ENCODE results near the gene HPS1.

HPS1 gene

DNA sequence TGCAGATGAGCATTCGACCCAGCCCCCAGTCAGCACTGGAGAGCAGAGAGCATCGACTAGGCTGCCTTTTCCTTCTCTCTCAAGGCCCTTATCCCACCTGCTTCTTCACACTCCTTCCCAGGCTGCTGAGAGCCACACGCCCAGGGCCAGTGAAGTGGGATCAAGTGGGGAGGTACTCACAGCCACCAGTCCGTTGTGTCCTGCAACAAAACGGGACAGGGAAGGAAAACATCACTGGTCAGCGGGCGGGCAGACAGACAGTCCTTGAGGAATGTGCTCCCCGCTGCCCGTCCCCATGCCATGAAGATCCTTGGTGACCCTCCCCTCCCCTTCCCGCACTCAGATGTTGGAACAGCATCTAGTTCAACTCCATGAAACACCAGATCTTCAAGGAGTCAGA lies 36.0 kb downstream of the HPS1 start:
- no peak for DNase-seq

DNA sequence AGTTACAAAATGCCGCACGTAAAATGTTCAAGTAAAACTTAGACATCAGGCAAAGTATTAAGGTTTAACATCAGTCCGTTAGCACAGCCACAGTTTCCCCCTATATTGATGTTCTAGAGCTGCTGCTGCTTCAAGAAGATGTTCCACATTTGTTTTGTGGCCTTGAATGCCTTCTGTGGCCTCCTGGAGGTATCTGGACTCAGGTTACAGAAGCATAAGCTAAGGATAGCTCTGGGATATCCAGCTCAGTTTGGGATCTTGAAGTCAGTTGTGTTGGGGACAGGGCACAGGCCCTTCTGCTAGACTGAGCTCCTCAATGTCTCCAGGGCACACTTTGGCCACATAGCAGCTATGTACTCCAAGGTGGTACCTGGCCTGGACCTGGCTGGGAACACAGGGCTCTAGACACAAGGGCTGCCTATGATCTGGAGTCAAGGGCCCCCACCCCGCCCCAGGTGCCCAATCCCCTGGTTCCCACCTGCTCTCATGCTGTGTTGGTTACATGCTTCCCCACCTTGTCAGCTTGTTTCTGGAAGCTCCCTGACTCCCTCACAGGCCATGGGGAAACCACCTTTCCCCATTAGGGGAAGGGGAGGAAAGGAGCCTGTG lies 36.5 kb downstream of the HPS1 start:
- no peak for DNase-seq

GRCh38 chr10:98408799-98409198 lies 37.9 kb downstream of the HPS1 start:
- DNase-seq: no peak

DNA sequence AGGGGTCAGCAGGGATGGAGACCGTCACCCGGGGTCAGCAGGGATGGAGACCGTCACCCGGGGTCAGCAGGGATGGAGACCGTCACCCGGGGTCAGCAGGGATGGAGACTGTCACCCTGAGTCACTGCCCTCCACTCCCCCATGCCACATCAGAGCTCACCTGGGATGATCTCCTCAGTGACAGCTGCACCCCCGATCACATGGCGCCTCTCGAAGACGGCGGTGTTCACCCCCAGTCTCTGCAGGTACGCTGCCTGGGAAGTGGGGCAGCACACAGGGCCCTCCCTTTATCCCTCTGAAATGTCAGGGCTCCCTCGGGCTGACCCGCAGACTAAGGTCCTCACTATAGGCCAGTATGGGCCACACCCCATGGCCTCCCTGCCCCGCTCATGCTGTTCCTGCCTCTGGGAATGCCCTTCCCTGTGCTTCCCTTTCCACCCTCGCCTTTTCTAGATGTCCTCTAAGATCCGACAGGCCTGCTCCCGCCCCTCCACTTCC lies 38.9 kb downstream of the HPS1 start:
- DNase-seq: no peak

- no peak for DNase-seq
Measured at GRCh38 chr10:98407017-98407743, 39.6 kb downstream of the HPS1 start.

DNA sequence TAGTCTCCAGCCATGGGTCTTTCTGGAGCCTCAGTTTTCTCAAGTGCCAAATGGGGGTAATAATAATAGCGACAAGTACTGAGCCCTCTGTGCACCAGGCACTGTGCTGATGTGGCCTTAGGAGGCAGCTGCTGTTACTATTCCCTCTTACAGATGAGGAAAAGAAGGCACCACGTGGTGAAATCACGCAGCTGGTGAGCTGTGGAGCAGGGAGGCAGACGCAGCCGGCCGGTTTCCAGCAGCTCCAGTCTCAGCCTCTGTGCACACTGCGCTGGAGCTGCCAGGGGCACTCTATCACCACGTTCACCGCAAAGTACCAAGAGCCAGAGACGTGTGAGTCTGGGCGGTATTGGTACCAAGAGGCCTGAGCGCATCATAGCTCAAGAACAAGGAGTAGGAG lies 41.3 kb downstream of the HPS1 start:
- DNase-seq: no peak

- DNase-seq: no peak
Measured at GRCh38 chr10:98404571-98405359, 42.0 kb downstream of the HPS1 start.

DNA sequence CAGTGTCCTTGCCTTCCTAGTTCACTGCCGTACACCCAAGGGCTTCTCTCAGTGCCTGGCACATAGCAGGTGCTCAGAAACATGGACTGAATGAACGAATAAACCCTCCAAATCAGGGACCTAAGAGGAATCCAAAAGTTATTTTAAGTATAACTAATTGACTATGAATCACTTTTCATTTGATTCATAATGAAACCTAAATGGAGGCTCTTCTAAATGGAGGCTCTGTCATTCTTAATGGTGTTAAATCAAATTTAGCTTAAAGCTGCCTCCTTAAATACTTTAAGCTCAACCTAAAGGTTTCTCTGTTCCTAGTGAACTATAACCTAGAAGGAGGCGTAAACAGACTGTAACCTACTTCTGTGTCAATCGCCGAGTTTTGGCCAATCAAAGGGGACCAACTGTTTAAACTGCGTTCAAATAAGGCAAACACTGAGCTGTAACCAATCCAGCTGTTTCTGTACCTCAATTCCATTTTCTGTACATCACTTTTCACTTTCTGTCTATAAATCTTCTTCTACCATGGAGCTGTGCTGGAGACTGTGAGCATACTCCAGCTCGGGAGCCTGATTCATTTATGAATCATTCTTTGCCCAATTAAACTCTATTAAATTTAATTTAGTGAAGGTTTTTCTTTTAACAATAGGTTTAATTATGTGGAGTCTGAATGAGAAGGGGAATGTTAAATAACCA lies 42.8 kb downstream of the HPS1 start:
- DNase-seq: no peak

DNA sequence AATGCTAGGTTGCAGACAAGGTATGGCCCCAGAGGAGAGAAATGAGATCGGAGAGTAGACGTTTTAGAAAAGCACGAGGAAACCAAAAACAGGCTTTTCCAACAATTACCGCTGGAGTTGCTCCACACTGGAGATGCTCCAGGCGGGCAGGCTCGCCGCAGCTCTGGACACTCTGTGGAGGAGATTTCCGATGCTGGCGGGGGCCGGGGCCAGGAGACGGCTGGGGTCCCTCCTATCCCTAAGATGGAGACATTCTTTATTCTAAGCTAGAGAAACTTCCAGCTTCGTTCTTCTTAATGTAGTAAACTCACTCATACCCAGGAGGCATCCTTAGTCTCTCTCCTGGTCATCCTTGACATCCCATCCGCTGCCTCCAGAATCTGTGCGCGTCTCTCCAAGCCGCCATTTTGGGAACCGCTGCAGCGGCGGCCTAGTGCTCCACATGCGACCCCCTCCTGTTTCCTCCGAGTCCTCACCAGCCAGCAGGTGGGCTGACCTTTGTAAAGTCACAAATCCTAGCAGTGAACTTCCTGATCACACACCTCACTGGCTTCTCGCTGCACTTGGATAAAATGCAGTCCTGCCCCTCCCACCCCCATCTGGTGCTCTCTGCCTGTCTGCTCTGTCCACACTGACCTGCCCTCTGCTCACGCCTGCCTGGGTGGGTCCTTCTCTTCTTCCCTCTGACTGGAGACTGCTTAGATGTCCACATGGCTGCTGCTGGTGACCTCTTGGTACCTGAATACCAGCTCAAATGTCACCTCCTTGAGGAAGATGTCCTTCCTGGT lies 43.6 kb downstream of the HPS1 start:
- no peak for DNase-seq

DNA sequence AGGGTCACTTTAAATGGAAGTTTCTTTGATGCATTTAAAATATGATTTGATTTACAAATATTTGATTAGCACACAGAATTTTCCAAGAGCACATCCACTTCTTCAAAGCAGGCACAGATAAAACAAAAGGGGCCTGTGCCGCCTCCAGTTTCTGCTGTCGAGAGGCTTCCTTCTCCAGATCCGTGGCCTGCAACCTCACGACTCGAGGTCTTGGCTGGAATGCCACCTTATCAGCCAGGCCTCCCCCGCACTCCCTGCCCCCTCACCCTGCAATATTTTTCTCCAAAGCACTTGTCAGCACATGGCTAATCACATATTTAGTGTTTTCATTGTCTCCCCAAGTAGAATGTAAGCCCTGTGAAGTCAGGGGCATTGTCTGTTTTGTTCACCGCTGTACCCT lies 44.3 kb downstream of the HPS1 start:
- DNase-seq: no peak

- DNase-seq: no peak
Measured at GRCh38 chr10:98400482-98400881, 46.3 kb downstream of the HPS1 start.

- no peak for DNase-seq
Measured at GRCh38 chr10:98399784-98400183, 47.0 kb downstream of the HPS1 start.

DNA sequence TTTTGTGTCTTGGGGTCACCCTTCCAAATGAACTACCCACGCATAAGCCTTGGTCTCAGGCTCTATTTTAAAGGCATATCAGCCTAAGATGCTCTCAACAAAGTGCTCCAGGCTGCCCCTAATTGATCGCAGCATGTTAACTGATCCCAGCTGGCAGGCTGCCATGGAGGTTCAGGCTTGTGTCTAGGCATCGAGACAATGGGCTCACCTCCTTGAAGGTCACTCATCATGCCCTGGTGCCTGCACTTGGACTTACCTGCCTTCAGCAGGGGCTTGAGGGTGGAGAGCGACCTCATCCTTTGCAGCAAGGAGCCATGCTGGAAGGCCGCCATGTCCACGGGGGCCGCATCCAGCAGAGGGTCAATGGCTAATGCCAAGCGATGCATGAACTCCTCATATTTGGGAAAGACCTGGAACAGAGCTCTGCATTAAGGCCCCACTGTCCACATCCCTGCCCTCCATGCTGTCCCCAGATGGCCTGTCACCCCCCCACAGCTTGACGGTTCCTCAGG lies 49.6 kb downstream of the HPS1 start:
- no peak for DNase-seq

DNA sequence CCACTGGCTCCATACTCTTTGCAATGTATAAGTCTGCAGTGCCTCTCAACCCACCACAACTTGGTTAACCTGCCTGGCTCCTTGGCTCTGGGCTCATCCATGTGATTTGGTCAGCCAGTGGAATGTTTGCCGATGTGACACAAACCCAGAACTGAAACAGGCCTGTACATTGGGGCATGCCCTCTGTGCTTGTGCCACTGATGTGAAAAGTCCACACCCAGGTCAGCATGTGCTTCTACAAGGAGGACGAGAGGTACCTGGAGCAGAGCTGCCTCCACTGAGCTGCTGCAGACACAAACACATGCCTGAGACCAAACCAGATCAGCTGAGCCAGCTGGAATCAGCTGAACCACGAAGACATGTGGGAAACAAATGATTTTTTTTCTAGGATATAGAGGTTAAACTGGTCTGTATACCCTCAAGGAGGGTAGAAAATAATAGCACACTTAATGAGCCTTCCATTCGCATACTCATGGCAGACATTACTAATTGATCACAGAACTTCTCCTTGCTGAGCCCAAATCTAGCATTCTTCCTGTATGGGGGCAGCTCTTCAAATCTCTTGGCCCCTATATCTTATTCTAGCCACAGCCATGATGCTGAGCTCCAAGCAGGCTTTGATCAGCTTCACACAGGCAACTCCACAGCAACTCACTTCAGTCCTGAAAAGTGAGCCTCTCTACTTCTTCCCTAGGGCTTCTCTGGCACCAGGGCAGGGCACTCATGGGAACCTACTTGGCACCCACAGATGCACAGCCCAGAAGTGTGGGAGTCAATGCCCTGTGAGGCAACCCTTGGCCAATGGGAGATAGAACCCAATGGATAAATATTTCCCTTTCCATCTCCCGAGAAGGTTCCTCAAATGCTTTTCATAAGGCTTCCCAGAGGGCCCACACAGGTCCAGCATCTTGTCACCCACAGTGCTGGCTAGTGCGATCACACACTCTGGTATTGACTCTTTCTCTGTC lies 50.4 kb downstream of the HPS1 start:
- DNase-seq: no peak

DNA sequence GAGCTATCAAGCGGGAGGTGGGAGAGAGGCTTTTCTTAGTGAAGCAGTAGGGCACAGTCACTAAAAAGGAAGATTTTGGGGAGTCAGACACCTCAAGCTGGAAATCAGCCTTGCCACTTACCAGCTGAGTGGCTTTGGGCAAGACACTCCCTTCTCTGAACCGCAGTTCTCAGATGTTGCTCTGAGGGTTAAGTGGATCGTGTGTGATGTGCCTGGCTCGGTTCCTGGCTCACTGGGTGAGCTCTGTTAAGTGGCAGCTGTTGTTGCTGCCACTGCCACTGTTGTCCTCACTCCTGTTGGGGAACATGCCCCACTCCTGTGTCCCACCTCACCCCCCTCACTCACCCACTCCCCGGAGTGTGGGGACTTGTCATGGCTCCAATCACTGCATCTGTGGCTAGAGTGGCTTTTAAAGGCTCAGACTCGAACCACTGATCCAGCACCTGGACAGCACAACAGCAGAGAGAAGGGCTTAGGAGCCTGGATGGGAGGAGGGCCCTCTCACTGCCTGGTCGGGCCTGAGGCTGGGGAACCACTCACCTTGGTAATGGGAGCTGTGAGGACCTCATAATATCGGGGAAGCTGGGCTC lies 51.8 kb downstream of the HPS1 start:
- no peak for DNase-seq

DNA sequence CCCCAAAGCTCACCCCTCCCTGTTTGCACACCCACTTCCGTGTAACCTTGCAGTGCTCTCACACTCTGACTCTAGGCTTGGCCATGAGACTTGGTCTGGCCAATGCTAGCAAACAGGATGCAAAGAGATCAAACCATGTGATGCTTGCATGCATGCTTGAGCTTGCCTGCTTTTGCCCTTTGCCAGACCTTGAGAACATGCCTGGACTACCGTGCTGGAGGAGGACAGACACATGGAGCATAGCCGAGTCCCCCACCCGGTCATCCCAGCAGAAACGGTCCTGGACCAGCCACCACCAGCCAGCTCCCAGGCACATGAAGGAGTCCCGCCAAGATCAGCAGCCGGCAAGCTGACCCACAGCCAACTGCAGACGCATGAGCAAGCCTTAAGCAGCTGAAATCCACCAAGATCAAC lies 55.1 kb downstream of the HPS1 start:
- DNase-seq: no peak

DNA sequence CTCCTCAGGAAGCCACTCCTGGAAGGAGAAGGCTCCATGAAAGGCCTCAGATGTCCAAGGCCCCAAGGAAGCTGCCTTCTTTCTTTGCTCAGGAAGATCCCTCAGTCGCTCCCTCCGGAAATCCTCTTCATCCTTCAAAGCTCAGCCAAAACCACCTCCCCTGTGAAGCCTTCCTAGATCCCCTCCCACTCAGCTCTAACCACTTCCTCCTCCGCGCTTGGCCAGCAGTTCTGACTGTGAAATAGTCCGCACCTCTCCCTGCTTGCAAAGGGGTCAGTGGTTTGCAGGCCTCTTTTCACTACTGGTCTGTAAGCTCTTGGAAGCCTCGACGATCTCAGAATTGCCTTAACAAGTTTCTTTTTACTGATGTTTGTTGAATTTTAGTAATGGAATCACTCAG lies 55.7 kb downstream of the HPS1 start:
- no peak for DNase-seq

DNA sequence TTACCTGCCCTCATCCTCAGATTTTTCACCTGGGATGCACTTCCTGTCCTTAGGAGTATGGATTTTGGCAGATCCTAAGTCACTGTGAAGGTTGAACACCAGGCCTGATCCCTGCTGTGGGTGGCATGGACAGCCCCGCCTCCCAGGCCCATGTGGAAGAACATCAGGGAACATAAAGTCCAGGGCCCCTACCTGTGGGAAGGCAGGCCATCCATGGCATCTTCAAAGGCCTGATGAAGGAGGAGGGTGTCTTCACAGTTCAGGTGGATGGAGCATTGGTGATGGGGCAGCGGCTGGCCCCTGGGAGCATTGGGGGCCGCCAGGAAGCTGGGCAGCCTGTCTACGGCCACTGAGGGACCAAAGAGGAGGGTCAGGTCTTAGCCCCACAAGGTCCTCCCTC lies 56.3 kb downstream of the HPS1 start:
- no peak for DNase-seq

- no peak for DNase-seq
Measured at GRCh38 chr10:98389398-98389797, 57.3 kb downstream of the HPS1 start.

DNA sequence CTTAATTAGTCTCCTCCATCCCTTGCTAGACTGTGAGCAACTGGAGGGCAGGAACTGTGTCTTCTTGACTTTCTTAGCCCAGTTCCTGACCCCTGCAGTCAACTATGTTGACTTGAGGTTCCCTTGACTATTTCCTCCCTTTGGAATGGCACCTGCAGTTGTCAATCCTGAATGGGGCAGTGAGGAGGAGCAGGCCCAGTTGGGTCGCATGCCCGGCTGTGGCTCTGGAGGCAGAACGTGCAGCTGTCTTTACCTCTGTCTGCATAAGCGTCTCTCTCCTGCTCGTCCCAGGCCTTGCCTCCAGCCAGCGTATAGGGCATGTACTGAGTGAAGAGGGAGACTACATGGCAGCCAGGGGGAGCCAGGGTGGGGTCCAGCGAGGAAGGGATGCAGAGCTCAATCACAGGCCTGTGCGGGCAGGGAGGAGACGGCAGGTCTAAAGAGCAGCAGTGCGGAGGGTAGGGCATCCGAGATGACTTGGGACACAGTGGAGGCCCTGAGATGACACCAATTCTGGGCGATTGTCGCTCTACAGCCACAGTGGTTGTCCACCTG lies 58.6 kb downstream of the HPS1 start:
- no peak for DNase-seq

All from stimulated activated CD4-positive, alpha-beta T cell treated with anti-CD3 and anti-CD28 coated beads, Interleukin-4, amount 100 ng/mL, for 24 hours (primary cell).